OCI-LY1 (cell line): ENCODE measurements around the gene GMDS.
"Not testable (repeated sequence)": the region's sequence is repeated elsewhere in the genome, so short reads cannot be mapped to it uniquely, and the experiment has no call there.

Experiments used
- H2AFZ ChIP-seq: fragments of 200-600 bp; sonication (generic), shearing (Covaris generic); 2 replicates; pipeline ENCODE4 v1.6.0; 2014; ENCODE audit warnings: antibody characterized with exemption, mild to moderate bottlenecking, low read length
- H3F3A ChIP-seq: fragments of 200-600 bp; sonication (generic), shearing (Covaris generic); 2 replicates; pipeline ENCODE4 v1.6.0; 2014; ENCODE audit warnings: mild to moderate bottlenecking, antibody characterized with exemption, low read length, moderate library complexity; ENCODE audit not compliant: insufficient read depth
- H3K27ac ChIP-seq: fragments of 200-600 bp; sonication (generic); 2 replicates; pipeline ENCODE4 v1.5.1; 2014; ENCODE audit warnings: low read length, mixed run types, mild to moderate bottlenecking, low read depth; ENCODE audit not compliant: poor library complexity, severe bottlenecking
- H3K27me3 ChIP-seq: fragments of 200-600 bp; sonication (generic); 2 replicates; pipeline ENCODE4 v1.6.0; 2014; ENCODE audit warnings: antibody characterized with exemption, mild to moderate bottlenecking, low read length, moderate library complexity; ENCODE audit not compliant: insufficient read depth
- H3K36me3 ChIP-seq: fragments of 200-600 bp; sonication (generic); 2 replicates; pipeline ENCODE4 v1.6.1; 2014; ENCODE audit warnings: mild to moderate bottlenecking, antibody characterized with exemption, low read length, moderate library complexity, mixed read lengths; ENCODE audit not compliant: insufficient read depth
- H3K4me1 ChIP-seq: fragments of 200-600 bp; sonication (generic); 2 replicates; pipeline ENCODE4 v1.5.1; 2014; ENCODE audit warnings: mild to moderate bottlenecking, low read length, moderate library complexity; ENCODE audit not compliant: insufficient read depth, severe bottlenecking
- H3K4me2 ChIP-seq: fragments of 200-600 bp; sonication (generic), shearing (Covaris generic); 2 replicates; pipeline ENCODE4 v1.6.1; 2014; ENCODE audit warnings: low read length
- H3K4me3 ChIP-seq: fragments of 200-600 bp; sonication (generic); 2 replicates; pipeline ENCODE4 v1.5.1; 2014; ENCODE audit warnings: low read length, low read depth, mild to moderate bottlenecking, mixed read lengths; ENCODE audit not compliant: poor library complexity, severe bottlenecking
- H3K79me2 ChIP-seq: fragments of 200-600 bp; shearing (Covaris generic); 2 replicates; pipeline ENCODE4 v1.6.1; 2016; ENCODE audit warnings: mixed run types, low read length, mixed read lengths; ENCODE audit not compliant: insufficient read depth
- H3K9ac ChIP-seq: fragments of 200-600 bp; sonication (generic), shearing (Covaris generic); 2 replicates; pipeline ENCODE4 v1.6.1; 2014; ENCODE audit warnings: mild to moderate bottlenecking, low read length, mixed read lengths
- H3K9me2 ChIP-seq: fragments of 200-600 bp; sonication (generic), shearing (Covaris generic); 2 replicates; pipeline ENCODE4 v1.6.1; 2014; ENCODE audit warnings: low read depth, mild to moderate bottlenecking, low read length, mixed read lengths
- H3K9me3 ChIP-seq: fragments of 200-600 bp; shearing (Covaris generic); 2 replicates; pipeline ENCODE4 v1.6.1; 2014; ENCODE audit warnings: low read length, mixed read lengths
- H4K20me1 ChIP-seq: fragments of 200-600 bp; sonication (generic), shearing (Covaris generic); 2 replicates; pipeline ENCODE4 v1.6.0; 2016; ENCODE audit warnings: mild to moderate bottlenecking, low read length; ENCODE audit not compliant: insufficient read depth
- CTCF ChIP-seq: fragments of 200-600 bp; sonication (generic), shearing (Covaris generic); IDR thresholded peaks from 2 replicates; pipeline ENCODE4 v1.5.1; 2017; ENCODE audit warnings: mild to moderate bottlenecking, antibody characterized with exemption, low read length, moderate library complexity, mixed read lengths
- EZH2 ChIP-seq: fragments of 200-600 bp; sonication (generic), shearing (Covaris generic); IDR thresholded peaks from 2 replicates; pipeline ENCODE4 v1.8.0; 2017; ENCODE audit warnings: borderline replicate concordance, mixed run types, mild to moderate bottlenecking, antibody characterized with exemption, low read length, moderate library complexity, mixed read lengths

Gene GMDS

GRCh38 chr6:1758076-1758679 is 487.2 kb downstream of the GMDS start:
- no peaks in the 10 kb centered on the region for H3K79me2 ChIP-seq
- H3K36me3 ChIP-seq: no peaks in the 10 kb centered on the region; the same call in 1 of the 2 replicates
- no peaks in the 10 kb centered on the region for H3F3A ChIP-seq
- H3K4me3 ChIP-seq: no peak overlapping the region
- no peaks in the 10 kb centered on the region for H3K9me3 ChIP-seq
- no peak overlapping the region for H3K9ac ChIP-seq
- no peak overlapping the region for H2AFZ ChIP-seq
- no peaks in the 10 kb centered on the region for H3K27me3 ChIP-seq
- TF ChIP-seq EZH2: no peak
- no peak for TF ChIP-seq CTCF
- no peak overlapping the region for H3K27ac ChIP-seq
- no peaks in the 10 kb centered on the region for H4K20me1 ChIP-seq
- H3K9me2 ChIP-seq: no peaks in the 10 kb centered on the region
- no peaks in the 10 kb centered on the region for H3K4me1 ChIP-seq
- H3K4me2 ChIP-seq: no peak overlapping the region

- no peaks in the 10 kb centered on the region for H3K4me1 ChIP-seq
- no peaks in the 10 kb centered on the region for H3K9me3 ChIP-seq
- no peaks in the 10 kb centered on the region for H3K79me2 ChIP-seq
- no peak overlapping the region for H3K9ac ChIP-seq
- no peaks in the 10 kb centered on the region for H3K9me2 ChIP-seq
- no peaks in the 10 kb centered on the region for H3F3A ChIP-seq
- no peaks in the 10 kb centered on the region for H4K20me1 ChIP-seq
- no peak overlapping the region for H2AFZ ChIP-seq
- H3K27me3 ChIP-seq: no peaks in the 10 kb centered on the region
- H3K27ac ChIP-seq: no peak overlapping the region
- TF ChIP-seq CTCF (no peak), EZH2 (no peak)
- no peak overlapping the region for H3K4me2 ChIP-seq
- H3K4me3 ChIP-seq: no peak overlapping the region
- no peaks in the 10 kb centered on the region for H3K36me3 ChIP-seq
Measured at GRCh38 chr6:1757131-1757530, 488.3 kb downstream of the GMDS start.

- Histone ChIP-seq H3K79me2 (no peaks in the 10 kb centered on the region), H4K20me1 (no peaks in the 10 kb centered on the region), H3K4me1 (no peaks in the 10 kb centered on the region), H2AFZ (no peak overlapping the region), H3K9ac (no peak overlapping the region), H3K27ac (no peak overlapping the region), H3K4me2 (no peak overlapping the region), H3F3A (no peaks in the 10 kb centered on the region), H3K27me3 (no peaks in the 10 kb centered on the region), H3K9me2 (no peaks in the 10 kb centered on the region), H3K9me3 (no peaks in the 10 kb centered on the region), H3K4me3 (no peak overlapping the region), H3K36me3 (no peaks in the 10 kb centered on the region)
- TF ChIP-seq EZH2 (no peak), CTCF (no peak)
Measured at GRCh38 chr6:1756472-1757129, 488.8 kb downstream of the GMDS start.

GRCh38 chr6:1751063-1751462 is 494.3 kb downstream of the GMDS start:
- not testable (repeated sequence) for H3K27ac ChIP-seq, H4K20me1 ChIP-seq, H2AFZ ChIP-seq, H3F3A ChIP-seq, H3K27me3 ChIP-seq, H3K4me2 ChIP-seq, H3K79me2 ChIP-seq, H3K36me3 ChIP-seq, H3K9ac ChIP-seq, H3K9me3 ChIP-seq, H3K9me2 ChIP-seq, H3K4me3 ChIP-seq
- H3K4me1 ChIP-seq: peaks cover 12% of the 10 kb centered on the region
